Right renal pelvis (tissue), 4 donors: ENCODE measurements around the gene USP35. TPM values are rescaled to one million over a fixed set of nuclear protein-coding genes. Genes with fewer than 3 reads are reported as not detected.

Experiments used
- DNase-seq, 4 donors: peaks; one replicate each; pipeline ENCODE4 v3.0.0-alpha.2; 2013; ENCODE audit warnings: low read depth in 4 of 4, low spot score in 3 of 4, missing footprints in 1 of 4
- polyA plus RNA-seq, 4 donors: library from polyadenylated mRNA; unstranded; fragments of 120-200 nt; gene quantifications; one replicate each; pipeline ENCODE4 v1.2.1, GENCODE V29; 2013; ENCODE audit not compliant: insufficient read length in 4 of 4

USP35 gene
- polyA plus RNA-seq, 4 donors, result 4.6 to 6.7 (median 5.4) TPM

- peak in 1 of 4 donors; percentile 16 for DNase-seq
Measured at GRCh38 chr11:78195917-78196560, 7.3 kb downstream of the USP35 start.

- DNase-seq, result no peak
Measured at GRCh38 chr11:78196661-78197091, 8.0 kb downstream of the USP35 start.

- no peak for DNase-seq
Measured at GRCh38 chr11:78197816-78198215, 9.1 kb downstream of the USP35 start.

GRCh38 chr11:78199015-78199652 lies 10.4 kb downstream of the USP35 start:
- no peak for DNase-seq

GRCh38 chr11:78199653-78200015 lies 10.9 kb downstream of the USP35 start:
- DNase-seq, result no peak

- DNase-seq, result no peak
Measured at GRCh38 chr11:78200061-78200460, 11.3 kb downstream of the USP35 start.

- DNase-seq, result no peak
Measured at GRCh38 chr11:78200553-78200952, 11.8 kb downstream of the USP35 start.

- DNase-seq, result no peak
Measured at GRCh38 chr11:78201096-78201818, 12.5 kb downstream of the USP35 start.

- no peak for DNase-seq
Measured at GRCh38 chr11:78202733-78203167, 14.0 kb downstream of the USP35 start.

- no peak for DNase-seq
Measured at GRCh38 chr11:78203184-78203583, 14.5 kb downstream of the USP35 start.

GRCh38 chr11:78205256-78205655 lies 16.5 kb downstream of the USP35 start:
- no peak for DNase-seq

GRCh38 chr11:78205691-78206090 lies 17.0 kb downstream of the USP35 start:
- DNase-seq, result no peak

- no peak for DNase-seq
Measured at GRCh38 chr11:78207532-78208256, 19.0 kb downstream of the USP35 start.

GRCh38 chr11:78208257-78209165 lies 19.8 kb downstream of the USP35 start:
- no peak for DNase-seq

GRCh38 chr11:78209478-78209877 lies 20.8 kb downstream of the USP35 start:
- DNase-seq, result no peak

- no peak for DNase-seq
Measured at GRCh38 chr11:78210000-78210608, 21.4 kb downstream of the USP35 start.

- DNase-seq, result no peak
Measured at GRCh38 chr11:78211565-78211964, 22.8 kb downstream of the USP35 start.

- DNase-seq, result no peak
Measured at GRCh38 chr11:78212586-78213371, 24.1 kb downstream of the USP35 start.
